Activated naive CD4-positive, alpha-beta T cell treated with anti-CD3 and anti-CD28 coated beads, Interleukin-2, amount 10 ng/mL, durations not matched to agents 7 days and 5 days (primary cell): ENCODE data around the gene ITGAE.
A peak's percentile ranks its signal among the peaks of the same experiment; 100 is the strongest.
"Not testable (repeated sequence)": the region's sequence is repeated elsewhere in the genome, so short reads cannot be mapped to it uniquely, and the experiment has no call there.

Experiments used
- CTCF ChIA-PET: fragments of 350-600 bp; sonication (Branson Sonifier 250); formaldehyde crosslinking; loops from one replicate; lab custom pipeline; 2021; ENCODE audit warnings: antibody characterized with exemption; lab: Charles Lee
- DNase-seq: peaks from one replicate; pipeline ENCODE4 v3.0.0-alpha.2; 2020
- H3K27ac Mint-ChIP-seq: one replicate; pipeline ENCODE4 v1.8.0; 2021; ENCODE audit warnings: mild to moderate bottlenecking, moderate library complexity, mixed read lengths
- H3K27me3 Mint-ChIP-seq: one replicate; pipeline ENCODE4 v1.8.0; 2021; ENCODE audit warnings: mild to moderate bottlenecking, mixed read lengths
- H3K36me3 Mint-ChIP-seq: one replicate; pipeline ENCODE4 v1.8.0; 2021; ENCODE audit warnings: mixed read lengths
- H3K4me1 Mint-ChIP-seq: one replicate; pipeline ENCODE4 v1.8.0; 2021; ENCODE audit warnings: mixed read lengths
- H3K4me3 Mint-ChIP-seq: one replicate; pipeline ENCODE4 v1.8.0; 2021; ENCODE audit warnings: mild to moderate bottlenecking, moderate library complexity, mixed read lengths
- H3K9me3 Mint-ChIP-seq: one replicate; pipeline ENCODE4 v1.8.0; 2021; ENCODE audit warnings: mixed read lengths

The ITGAE gene

DNA sequence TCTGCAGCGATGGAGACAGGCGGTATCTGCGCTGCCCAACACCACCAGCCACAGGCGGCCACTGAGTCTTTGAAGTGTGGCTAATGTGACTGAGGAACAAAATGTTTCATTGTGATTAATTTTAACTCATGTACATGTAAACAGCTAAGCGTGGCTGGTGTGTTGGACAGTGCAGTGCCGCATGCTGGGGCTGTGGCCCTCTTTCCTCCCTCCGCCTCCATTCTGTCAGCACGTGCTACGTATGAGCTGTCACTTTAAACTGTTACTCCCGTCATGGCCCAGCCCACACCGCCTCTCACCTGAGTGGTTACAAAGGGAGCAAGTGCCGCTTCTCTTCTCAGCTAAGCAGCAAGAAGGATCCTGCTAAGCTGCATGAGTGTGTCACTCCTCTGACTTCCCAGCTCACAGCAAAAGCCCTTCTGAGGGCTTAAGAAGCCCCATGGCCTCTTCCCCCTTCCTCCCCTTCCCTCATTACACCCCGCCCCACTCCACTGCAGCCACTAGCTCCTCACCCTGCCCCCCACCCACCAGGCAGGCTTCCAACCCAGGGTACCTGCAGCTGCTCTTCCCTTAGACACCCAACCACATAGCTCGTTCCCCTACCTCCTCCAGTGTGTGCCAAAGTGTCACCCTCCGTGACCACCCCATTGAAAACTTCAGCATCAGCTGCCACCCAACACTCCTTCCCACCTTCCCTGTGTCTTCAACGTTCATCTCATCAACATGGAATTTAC, 62.3 kb downstream of the ITGAE start:
- H3K9me3 Mint-ChIP-seq, result no peaks in the 10 kb centered on the region
- peaks cover 42% of the 10 kb centered on the region for H3K4me1 Mint-ChIP-seq
- CTCF ChIA-PET, result interaction anchor here (0.7 to 11.0 kb wide), 26 partner anchors 9 to 336 kb away, joined by 3 to 374 read pairs (median 7); partner anchors contain the start of genes HASPIN, NCBP3, P2RX1 and P2RX5
- peaks cover 9% of the 10 kb centered on the region for H3K27me3 Mint-ChIP-seq
- no peak overlapping the region for H3K4me3 Mint-ChIP-seq
- peak overlapping the region; percentile 31 for H3K27ac Mint-ChIP-seq
- DNase-seq, result peak; percentile 72
- no peaks in the 10 kb centered on the region for H3K36me3 Mint-ChIP-seq

DNA sequence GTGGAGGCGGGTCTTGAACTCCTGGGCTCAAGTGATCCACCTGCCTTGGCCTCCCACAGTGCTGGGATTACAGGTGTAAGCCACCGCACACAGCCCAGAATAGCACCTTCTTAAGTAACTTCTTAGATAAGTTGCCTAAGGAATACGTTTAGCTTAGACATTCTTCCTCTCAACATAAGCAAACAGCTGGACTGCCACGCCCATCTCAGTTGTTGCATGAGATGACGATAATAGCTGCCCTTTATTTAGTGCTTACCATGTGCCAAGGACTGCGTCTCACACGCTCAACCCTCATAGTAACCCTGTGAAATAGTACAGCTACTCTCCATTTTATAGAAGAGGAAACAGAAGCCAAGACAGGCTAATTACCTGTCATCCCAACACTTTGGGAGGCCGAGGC, 65.5 kb downstream of the ITGAE start:
- Mint-ChIP-seq H3K9me3 (no peaks in the 10 kb centered on the region), H3K36me3 (peaks cover 2% of the 10 kb centered on the region), H3K4me3 (no peak overlapping the region), H3K27me3 (peaks cover 5% of the 10 kb centered on the region), H3K4me1 (peaks cover 29% of the 10 kb centered on the region), H3K27ac (no peak overlapping the region)
- CTCF ChIA-PET, result interaction anchor here (0.6 to 11.0 kb wide), 9 partner anchors 9 to 179 kb away, joined by 3 to 374 read pairs (median 5); partner anchors contain the start of gene NCBP3
- no peak for DNase-seq

DNA sequence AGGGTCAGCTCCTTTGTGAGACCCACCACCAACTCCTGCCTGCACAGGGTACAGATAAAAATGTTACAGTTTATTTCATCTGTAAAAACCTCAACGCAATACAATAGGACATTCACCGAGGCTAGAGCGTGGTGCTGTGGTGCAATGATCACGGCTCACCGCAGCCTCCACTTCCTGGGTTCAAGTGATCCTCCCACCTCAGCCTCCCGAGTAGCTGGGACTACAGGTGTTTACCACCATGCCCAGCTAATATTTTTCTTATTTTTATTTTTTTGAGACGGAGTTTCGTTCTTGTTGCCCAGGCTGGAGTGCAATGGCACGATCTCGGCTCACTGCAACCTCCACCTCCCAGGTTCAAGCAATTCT, 66.1 kb downstream of the ITGAE start:
- H3K4me3 Mint-ChIP-seq, H3K9me3 Mint-ChIP-seq, H3K27ac Mint-ChIP-seq, H3K27me3 Mint-ChIP-seq, H3K36me3 Mint-ChIP-seq, DNase-seq: not testable (repeated sequence)
- peaks cover 22% of the 10 kb centered on the region for H3K4me1 Mint-ChIP-seq
- CTCF ChIA-PET, result interaction anchor here (0.7 to 11.0 kb wide), 8 partner anchors 9 to 112 kb away, joined by 3 to 374 read pairs (median 7); partner anchors contain the start of gene NCBP3

DNA sequence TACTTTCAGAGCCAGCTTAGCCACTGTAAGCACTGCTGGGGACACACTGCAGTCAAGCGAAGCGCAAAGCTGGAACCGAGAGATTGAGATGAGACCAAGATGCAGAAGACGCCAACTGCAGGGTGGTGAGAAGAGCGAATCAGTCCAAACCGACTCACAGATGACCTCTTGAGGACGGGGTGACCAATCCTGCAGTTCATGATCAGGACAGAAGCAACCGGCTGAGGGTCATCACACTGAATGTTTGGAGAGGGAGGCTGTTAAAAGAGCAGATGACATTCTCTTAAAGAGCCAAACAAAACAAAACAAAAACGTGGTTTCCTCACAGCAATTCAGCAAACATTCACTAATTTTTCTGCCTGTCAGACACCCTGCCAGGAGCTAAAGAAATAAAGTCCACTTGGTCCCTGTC, 68.8 kb downstream of the ITGAE start:
- H3K4me1 Mint-ChIP-seq, result peaks cover 2% of the 10 kb centered on the region
- H3K9me3 Mint-ChIP-seq, result no peaks in the 10 kb centered on the region
- peak overlapping the region; percentile 11 for H3K27ac Mint-ChIP-seq
- peaks cover 5% of the 10 kb centered on the region for H3K27me3 Mint-ChIP-seq
- peaks cover 14% of the 10 kb centered on the region for H3K36me3 Mint-ChIP-seq
- H3K4me3 Mint-ChIP-seq, result no peak overlapping the region
- DNase-seq, result no peak
- CTCF ChIA-PET, result interaction anchor here (1.0 to 11.0 kb wide), 3 partner anchors 53 to 114 kb away, joined by 3 to 374 read pairs (median 114); partner anchors contain the start of gene NCBP3

DNA sequence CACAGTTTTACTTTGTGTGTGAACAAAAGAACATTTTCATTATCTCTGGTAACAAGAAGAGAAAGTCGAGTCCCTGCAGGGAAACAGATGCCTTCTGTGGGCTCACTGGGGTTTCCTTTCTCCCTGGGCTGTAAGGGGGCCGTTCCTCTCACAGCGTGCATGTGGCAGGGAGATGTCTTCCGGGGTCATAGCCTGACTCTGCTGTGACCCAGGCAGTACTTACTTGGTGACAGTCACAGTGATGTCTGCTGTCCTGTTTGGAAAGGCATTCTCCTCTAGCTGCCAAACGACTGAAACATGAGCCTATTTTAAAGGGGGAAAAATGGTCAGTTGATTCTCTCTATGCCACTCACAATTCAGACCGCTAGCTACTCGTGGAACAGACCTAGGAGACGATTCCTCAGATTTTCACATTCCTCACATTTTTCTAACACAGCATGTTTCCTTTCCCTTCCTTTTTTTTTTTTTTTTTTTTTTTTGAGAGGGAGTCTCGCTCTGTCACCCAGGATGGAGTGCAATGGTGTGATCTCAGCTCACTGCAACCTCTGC, 70.0 kb downstream of the ITGAE start:
- CTCF ChIA-PET, result interaction anchor here (9.3 to 11.0 kb wide), 2 partner anchors 94 to 115 kb away, joined by 114 to 374 read pairs; partner anchors contain the start of gene NCBP3

DNA sequence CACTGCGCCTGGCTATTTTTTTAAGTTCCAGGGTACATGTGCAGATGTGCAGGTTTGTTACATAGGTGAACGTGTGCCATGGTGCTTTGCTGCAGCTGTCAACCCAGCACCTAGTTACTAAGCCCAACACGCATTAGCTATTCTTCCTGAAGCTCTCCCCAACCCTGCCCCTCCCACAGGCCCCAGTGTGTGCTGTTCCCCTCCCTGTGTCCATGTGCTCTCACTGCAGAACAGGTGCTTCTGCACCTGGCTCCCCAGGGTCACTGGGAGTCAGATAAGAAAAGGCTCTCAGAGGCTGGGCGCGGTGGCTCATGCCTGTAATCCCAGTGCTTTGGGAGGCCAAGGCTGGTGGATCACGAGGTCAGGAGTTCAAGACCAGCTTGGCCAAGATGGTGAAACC, 71.1 kb downstream of the ITGAE start:
- Mint-ChIP-seq H3K9me3 (no peaks in the 10 kb centered on the region), H3K36me3 (peaks cover 32% of the 10 kb centered on the region), H3K27ac (no peak overlapping the region), H3K4me3 (no peak overlapping the region), H3K27me3 (no peaks in the 10 kb centered on the region), H3K4me1 (peaks cover 22% of the 10 kb centered on the region)
- CTCF ChIA-PET, result interaction anchor here (1.6 kb wide), 1 partner anchor 98 kb away, joined by 4 read pairs; no protein-coding TSS in a partner anchor
- no peak for DNase-seq

More for the DNA sequence above, 70.0 kb downstream of the ITGAE start:
- DNase-seq, result no peak
- peaks cover 22% of the 10 kb centered on the region for H3K36me3 Mint-ChIP-seq
- H3K27ac Mint-ChIP-seq, result no peak overlapping the region
- no peaks in the 10 kb centered on the region for H3K27me3 Mint-ChIP-seq
- peaks cover 11% of the 10 kb centered on the region for H3K4me1 Mint-ChIP-seq
- no peak overlapping the region for H3K4me3 Mint-ChIP-seq
- no peaks in the 10 kb centered on the region for H3K9me3 Mint-ChIP-seq

DNA sequence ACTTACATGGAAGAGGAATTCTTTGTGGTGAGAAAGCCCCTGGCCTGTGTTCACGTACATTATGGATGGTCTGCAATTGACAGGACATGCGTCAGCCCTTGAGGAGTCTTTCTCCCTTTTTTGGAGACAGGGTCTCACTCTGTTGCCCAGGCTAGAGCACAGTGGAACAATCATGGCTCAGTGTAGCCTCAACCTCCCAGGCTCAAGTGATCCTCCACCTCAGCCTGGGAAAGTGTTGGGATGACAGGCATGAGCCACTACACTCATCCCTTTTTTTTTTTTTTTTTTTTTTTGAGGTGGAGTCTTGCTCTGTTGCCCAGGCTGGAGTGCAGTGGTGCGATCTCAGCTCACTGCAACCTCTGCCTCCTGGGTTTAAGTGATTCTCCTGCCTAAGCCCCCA, 72.9 kb downstream of the ITGAE start:
- not testable (repeated sequence) for H3K4me3 Mint-ChIP-seq, H3K27me3 Mint-ChIP-seq, H3K27ac Mint-ChIP-seq, H3K9me3 Mint-ChIP-seq, DNase-seq
- CTCF ChIA-PET, result interaction anchor here (1.3 to 4.6 kb wide), 3 partner anchors 9 to 100 kb away, joined by 4 to 25 read pairs (median 11); no protein-coding TSS in a partner anchor
- Mint-ChIP-seq H3K4me1 (peaks cover 29% of the 10 kb centered on the region), H3K36me3 (peaks cover 37% of the 10 kb centered on the region)

DNA sequence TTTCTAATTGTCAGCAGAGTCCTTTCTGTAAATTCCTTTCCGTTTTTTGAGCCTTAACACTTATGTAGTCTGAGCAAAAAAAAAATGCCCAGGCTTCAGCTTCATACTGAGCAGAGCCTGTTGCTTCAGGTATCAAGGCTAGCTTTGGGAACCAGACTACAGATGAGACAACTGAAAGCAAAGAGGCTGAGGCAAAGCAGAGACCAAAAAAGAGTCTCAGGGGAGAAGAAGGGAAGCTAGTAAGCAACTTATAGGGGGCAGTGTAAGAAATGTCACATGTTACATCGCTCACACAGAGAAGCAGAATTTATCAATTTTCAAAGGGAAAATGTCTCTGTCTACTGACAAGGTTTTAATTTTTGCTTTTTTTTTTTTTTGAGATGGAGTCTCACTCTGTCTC, 73.9 kb downstream of the ITGAE start:
- Mint-ChIP-seq H3K4me1 (peaks cover 39% of the 10 kb centered on the region), H3K4me3 (no peak overlapping the region), H3K27me3 (no peaks in the 10 kb centered on the region), H3K36me3 (peaks cover 45% of the 10 kb centered on the region), H3K27ac (no peak overlapping the region), H3K9me3 (no peaks in the 10 kb centered on the region)
- CTCF ChIA-PET, result interaction anchor here (1.3 to 4.6 kb wide), 4 partner anchors 11 to 101 kb away, joined by 3 to 25 read pairs (median 8); no protein-coding TSS in a partner anchor
- DNase-seq, result no peak

DNA sequence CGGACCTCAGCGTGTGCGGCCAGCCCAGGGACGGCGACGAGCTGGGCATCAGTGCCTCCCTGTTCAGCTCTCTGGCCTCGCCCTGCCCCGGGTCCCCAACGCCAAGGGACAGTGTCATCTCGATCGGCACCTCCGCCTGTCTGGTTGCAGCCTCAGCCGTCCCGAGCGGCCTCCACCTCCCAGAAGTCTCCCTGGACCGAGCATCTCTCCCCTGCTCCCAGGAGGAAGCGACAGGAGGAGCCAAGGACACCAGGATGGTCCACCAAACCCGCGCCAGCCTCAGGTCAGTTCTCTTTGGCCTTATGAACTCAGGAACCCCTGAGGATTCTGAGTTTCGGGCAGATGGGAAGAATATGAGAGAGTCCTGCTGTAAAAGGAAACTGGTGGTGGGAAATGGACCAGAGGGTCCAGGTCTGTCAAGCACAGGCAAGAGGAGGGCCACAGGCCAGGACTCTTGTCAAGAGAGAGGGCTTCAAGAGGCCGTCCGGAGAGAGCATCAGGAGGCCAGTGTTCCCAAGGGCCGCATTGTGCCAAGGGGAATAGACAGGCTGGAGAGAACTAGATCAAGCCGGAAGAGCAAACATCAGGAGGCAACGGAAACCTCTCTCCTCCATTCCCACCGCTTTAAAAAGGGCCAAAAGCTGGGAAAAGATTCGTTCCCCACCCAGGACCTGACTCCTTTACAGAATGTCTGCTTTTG, 76.5 kb downstream of the ITGAE start:
- Mint-ChIP-seq H3K9me3 (no peaks in the 10 kb centered on the region), H3K27ac (peak overlapping the region; percentile 83), H3K36me3 (peaks cover 58% of the 10 kb centered on the region), H3K4me3 (peak overlapping the region; percentile 88), H3K27me3 (no peaks in the 10 kb centered on the region), H3K4me1 (peaks cover 62% of the 10 kb centered on the region)
- CTCF ChIA-PET, result interaction anchor here (1.1 to 4.6 kb wide), 5 partner anchors 13 to 103 kb away, joined by 4 to 25 read pairs (median 8); no protein-coding TSS in a partner anchor
- no peak for DNase-seq

DNA sequence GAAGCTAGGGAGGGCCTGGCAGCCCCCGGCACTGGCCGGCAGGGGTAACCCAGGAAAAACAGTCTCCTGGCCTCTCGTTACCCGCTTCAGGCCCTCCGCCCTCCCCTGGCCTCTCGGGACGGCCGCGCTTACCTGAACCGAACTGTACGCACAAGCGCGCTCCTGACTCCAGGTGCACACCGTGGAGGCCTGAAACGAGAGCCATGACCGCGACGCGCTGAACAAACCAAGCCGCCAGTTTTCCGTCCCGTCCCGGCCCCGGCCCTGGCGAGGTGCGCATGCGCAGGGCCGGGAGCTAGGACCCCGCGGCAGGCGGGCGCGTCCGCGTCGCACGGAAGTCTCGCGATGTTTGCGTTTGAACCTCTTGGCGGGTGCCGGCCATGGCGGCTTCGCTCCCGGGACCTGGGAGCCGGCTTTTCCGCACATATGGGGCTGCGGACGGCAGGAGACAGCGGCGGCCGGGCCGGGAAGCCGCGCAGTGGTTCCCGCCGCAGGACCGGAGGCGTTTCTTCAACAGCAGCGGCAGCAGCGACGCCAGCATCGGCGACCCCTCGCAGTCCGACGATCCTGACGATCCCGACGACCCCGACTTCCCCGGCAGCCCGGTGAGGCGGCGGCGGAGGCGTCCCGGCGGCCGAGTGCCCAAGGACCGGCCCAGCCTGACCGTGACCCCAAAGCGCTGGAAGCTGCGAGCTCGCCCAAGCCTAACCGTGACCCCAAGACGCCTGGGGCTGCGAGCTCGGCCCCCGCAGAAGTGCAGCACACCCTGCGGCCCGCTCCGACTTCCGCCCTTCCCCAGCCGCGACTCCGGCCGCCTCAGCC, 77.2 kb downstream of the ITGAE start, which contains the start of gene HASPIN:
HASPIN (plus strand) TSS at position 348 of the 822 bp plus-strand sequence; CDS start at position 381, 33 bp downstream.
- Mint-ChIP-seq H3K36me3 (peaks cover 57% of the 10 kb centered on the region), H3K27me3 (no peaks in the 10 kb centered on the region), H3K9me3 (no peaks in the 10 kb centered on the region), H3K27ac (peak within 1 kb of the TSS; percentile 86), H3K4me3 (peak within 1 kb of the TSS; percentile 88), H3K4me1 (peaks cover 65% of the 10 kb centered on the region)
- peak; percentile 94 for DNase-seq
- CTCF ChIA-PET, result interaction anchor here (0.8 to 2.1 kb wide), 8 partner anchors 13 to 190 kb away, joined by 3 to 11 read pairs (median 4); no protein-coding TSS in a partner anchor

DNA sequence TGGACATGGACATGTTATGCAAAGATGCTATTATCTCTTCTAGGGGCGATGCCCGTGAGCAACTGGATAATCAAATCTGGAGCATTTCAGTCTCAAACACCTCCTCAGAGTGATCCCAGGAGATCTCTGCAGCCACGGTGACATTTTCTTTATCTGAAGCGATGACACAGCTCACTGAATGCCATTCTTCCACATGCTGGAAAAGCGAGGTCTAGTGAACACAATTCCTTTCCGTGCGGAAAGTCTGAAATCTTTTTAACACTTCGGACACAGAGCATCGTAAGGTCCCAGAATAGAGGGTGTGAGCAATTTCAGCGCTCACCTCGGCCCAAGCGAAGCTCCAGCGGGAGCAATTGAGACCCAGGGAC, 77.8 kb downstream of the ITGAE start:
- Mint-ChIP-seq H3K36me3 (peaks cover 61% of the 10 kb centered on the region), H3K27ac (peak overlapping the region; percentile 86), H3K4me3 (peak overlapping the region; percentile 88), H3K27me3 (no peaks in the 10 kb centered on the region), H3K9me3 (no peaks in the 10 kb centered on the region), H3K4me1 (peaks cover 68% of the 10 kb centered on the region)
- CTCF ChIA-PET, result interaction anchor here (0.8 to 2.1 kb wide), 9 partner anchors 11 to 191 kb away, joined by 3 to 11 read pairs (median 5); no protein-coding TSS in a partner anchor
- DNase-seq, result no peak

DNA sequence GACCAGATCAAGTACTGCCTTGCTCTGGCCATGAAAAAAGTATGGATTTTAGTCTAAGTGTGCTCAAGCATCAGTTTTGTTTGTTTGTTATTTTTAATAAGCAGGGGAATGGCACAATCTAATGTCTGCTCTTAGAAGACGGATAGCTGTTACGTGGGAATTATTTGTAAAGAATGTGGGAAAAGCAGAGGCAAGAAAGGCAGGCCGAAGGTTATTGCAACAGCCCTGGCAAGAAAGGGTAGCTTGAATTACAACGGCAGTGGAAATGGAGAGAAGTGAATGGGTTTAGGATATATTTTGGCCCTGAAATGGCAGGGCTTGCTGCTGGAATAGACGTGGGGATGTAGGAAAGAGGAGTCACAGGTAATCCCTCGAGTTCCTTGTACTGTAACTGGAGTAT, 78.3 kb downstream of the ITGAE start:
- Mint-ChIP-seq H3K27me3 (no peaks in the 10 kb centered on the region), H3K4me1 (peaks cover 67% of the 10 kb centered on the region), H3K36me3 (peaks cover 60% of the 10 kb centered on the region), H3K4me3 (peak overlapping the region; percentile 88), H3K9me3 (no peaks in the 10 kb centered on the region), H3K27ac (peak overlapping the region; percentile 86)
- DNase-seq, result no peak
- CTCF ChIA-PET, result interaction anchor here (0.9 to 2.1 kb wide), 7 partner anchors 10 to 121 kb away, joined by 3 to 11 read pairs (median 5); no protein-coding TSS in a partner anchor

DNA sequence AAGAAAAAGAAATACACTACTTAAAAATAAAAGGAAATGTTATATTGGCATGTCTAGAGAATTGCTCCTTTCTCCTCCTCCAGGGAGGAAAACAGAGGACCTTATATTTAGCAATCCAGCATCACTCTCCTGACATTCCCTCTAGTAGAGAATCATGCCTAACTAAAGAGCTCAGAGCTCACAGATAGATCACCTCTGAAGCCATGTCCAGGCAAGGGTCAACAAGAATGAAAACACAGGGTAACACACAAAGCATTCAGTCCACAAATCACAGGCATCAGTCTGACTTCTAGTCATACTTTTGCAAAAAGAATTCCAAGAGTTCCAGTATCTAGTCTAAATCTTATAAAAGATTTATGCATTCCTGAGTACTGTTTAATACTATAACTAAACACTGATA, 81.7 kb downstream of the ITGAE start:
- CTCF ChIA-PET, result interaction anchor here (0.7 to 1.8 kb wide), 2 partner anchors 18 to 36 kb away, joined by 4 to 6 read pairs; no protein-coding TSS in a partner anchor
- Mint-ChIP-seq H3K4me1 (peaks cover 45% of the 10 kb centered on the region), H3K9me3 (no peaks in the 10 kb centered on the region), H3K4me3 (no peak overlapping the region), H3K27me3 (no peaks in the 10 kb centered on the region), H3K27ac (no peak overlapping the region), H3K36me3 (peaks cover 62% of the 10 kb centered on the region)
- DNase-seq, result no peak
